GM04503 (cell line): Measurements from ENCODE around the gene FAM78A.
"Not testable (repeated sequence)": the region's sequence is repeated elsewhere in the genome, so short reads cannot be mapped to it uniquely, and the experiment has no call there.

Experiments
- DNase-seq: peaks from one replicate; pipeline ENCODE4 v3.0.0-alpha.2; 2012; ENCODE audit warnings: low read depth

FAM78A gene

DNA sequence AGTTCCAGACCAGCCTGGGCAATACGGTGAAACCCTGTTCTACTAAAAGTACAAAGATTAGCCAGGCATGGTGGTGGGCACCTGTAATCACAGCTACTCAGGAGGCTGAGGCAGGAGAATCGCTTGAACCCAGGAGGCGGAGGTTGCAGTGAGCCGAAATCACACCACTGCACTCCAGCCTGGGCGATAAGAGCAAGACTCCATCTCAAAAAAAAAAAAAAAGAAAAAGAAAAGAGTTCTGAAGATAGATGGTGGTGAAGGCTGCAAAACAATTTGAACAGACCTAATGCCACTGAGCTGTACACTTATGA is 13.3 kb downstream of the FAM78A start:
- DNase-seq = not testable (repeated sequence)

DNA sequence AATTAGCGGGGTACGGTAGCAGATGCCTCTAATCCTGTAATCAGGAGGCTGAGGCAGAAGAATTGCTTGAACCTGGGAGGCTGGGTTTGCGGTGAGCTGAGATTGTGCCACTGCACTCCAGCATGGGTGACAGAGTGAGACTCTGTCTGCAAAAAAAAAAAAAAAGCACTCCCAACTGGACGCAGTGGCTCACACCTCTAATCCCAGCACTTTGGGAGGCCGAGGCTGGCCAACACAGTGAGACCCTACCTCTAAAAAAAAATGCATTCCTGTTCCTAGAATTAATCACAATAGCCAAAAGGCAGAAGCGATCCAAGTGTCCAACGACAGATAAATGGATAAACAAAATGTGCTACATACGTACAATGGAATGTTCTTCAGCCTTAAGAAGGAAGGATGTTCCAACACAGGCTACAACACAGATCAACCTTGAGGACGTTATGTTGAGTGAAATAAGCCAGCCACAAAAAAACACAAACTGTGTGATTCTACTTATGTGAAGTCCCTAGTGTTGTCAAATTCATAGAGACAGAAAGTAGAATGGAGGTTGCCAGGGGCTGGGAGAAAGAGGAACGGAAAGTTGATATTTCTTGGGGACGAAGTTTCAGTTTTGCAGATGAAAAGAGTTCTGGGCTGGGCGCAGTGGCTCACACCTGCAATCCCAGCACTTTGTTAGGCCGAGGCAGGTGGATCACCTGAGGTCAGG is 13.8 kb downstream of the FAM78A start:
- no peak for DNase-seq

DNA sequence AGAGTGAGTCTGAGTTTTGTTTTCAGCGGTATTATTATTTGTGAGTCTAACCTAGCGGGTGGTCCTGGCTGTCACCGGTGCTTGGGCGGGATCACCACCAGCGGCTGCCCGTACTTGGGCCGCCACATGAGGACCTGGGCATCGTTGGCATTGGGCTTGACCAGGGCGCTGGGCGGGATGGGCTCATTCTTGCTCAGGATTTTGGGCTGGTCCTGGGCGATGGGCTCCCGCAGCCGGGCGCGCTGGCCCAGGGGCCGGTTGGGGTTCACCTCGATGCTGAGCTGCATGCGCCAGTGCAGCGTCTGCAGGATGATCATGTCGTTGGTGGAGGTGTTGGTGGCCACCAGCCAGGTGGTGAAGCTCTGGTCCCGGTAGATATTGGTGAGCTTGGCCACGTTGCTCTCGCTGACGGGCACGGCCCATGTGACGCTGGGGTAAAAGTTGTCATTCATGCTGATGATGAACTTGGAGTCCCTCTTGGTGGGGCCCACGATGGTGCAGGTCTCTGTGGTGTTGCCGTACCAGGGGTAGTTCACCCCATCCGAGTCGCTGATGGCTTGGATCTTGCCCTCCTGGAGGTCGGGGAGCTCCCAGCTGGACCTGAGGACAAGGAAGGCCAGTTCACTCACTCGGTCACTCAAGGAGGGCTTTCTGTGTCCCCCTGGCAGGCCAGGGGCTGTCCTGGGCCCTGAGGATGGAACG is 15.4 kb downstream of the FAM78A start:
- no peak for DNase-seq

DNA sequence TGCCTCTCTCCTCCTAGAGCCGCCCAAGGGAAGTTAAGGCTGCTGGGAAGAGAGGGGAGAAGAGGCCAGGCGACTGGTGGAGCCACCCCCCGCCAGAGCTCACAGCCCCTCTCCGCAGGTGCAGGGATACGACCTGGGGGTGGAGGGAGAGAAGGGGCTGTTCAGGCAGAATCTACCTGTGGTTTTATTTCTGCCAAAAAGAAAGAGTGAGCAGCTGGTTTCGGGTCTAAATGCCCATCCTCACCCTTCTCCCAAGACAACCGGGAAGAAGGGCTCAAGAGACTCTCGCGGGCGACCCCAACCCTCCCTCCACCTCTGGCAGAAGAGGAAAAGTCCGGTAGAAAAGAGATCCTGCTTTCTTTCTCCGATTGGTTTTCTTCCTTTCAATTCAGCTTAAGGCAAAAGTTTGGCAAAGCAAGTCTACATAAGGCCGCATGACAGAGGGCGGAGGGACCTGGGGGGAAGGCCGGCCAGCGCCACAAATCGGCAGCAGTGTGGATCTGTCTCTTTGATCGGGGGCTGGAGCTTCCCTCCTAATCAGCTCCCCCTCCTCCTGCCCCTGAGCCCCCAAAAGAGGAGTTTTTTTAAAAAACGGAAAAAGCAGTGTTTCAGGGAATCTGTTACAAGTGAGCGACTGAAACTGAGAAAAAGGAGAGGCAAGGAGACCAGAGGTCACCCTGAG is 16.3 kb downstream of the FAM78A start:
- DNase-seq = no peak

DNA sequence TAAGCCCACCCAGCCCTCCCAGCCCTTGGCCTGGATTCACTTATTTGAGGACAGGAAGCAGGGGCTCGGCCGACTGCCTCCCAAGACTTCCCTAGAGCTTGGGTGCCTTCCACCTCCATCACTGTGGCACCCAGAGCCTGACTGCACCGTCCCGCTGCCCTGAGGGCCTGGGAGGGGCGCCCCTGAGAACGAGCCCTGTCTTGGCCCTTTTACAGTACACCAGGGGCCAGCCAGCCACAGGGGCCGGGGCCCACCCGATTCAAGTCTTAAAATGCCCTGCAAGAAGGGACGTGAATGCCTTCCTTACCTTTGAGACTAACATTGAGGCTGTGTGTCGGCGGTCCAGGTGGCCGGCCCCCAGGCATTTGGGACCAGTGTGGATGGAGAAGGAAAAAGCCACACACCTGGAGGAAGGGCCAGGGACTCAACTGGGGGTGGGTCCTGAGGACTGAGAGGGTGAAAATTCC is 16.8 kb downstream of the FAM78A start:
- DNase-seq = no peak

DNA sequence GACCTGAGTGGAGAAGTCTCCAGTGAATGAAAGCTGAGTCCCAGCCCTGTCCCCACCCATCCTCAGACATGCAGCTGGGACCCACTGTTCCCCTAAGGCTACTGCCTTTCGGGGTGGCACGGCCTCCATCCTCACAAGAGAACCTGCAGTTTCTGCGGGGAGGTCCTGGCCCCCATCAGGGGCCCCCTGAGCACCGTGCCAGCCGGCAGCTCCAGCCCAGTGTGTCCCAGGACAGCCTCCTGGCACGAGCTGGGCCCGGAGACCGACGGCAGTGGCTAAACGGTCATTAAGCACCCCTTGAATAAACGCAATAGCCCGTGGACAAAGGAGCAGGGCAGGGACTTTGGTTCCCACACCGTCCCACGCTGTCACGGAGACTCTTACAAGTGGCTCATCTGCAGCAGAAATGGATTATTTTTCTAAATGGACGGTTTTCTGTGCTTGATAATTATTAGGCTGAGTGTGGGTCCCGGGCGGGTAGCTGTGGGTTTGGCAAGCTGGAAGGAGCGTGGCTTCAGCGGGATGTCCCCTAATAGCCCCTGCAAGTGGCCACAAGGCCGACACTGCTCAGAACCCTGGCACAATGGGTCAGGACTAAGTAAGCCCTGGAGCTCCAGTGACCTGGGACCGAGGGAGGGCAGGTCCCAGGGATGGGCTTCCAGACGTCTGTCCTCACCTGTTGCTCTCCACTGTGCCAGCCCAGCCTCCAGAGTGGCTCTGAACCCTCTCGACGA is 17.4 kb downstream of the FAM78A start:
- DNase-seq = no peak

DNA sequence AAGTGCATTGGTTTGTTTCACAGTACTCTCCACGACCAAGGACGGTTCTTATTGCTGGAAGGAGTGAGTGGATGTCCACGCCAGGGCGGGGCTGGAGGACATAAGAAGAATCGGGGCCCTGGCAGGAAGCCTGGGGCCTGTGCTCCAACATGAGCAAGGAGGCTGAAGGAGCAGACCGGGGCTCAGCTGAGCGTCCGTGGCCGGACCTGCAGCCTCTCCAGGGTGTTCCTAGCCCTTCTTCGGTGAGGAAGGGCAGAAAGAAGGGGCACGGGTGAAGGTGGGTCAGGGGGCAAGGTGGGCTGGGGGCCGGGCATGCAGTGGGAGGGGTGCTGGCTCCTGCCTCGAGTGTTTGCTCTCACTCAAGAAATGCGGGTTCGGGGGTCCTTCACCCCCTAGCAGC is 18.1 kb downstream of the FAM78A start:
- DNase-seq = no peak

DNA sequence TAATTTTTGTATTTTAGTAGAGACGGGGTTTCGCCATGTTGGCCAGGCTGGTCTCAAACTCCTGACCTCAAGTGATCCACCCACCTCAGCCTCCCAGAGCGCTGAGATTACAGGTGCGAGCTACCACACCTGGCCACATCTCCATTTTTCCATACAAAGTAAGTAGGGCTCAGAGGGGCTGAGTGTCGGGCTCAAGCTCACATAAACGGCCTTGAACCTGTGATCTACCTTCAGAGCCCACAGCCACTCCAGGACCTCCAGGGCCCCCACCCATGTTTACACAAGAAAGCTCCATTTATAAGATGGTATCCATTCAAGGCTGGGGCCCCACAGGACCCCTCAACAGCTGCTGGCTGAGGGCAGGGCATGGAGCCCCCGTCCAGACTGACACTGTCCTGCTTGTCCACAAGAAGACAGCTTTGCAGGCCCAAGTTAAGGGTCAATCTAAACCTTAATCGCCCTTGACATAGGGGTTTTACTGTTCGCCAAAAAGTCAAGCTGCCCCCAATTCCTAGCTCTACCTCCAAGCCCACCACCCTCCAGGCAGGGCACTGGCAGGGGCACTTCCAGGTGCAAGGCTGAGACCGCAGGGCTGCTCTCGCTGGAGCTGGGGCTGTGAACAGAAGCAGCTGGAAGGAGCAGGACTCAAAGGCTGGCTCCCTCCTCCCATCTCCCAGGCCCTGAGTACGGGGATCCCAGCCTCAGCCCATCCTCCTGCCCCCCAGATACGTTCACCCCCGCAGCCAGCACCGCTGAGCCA is 18.9 kb downstream of the FAM78A start:
- DNase-seq = no peak

DNA sequence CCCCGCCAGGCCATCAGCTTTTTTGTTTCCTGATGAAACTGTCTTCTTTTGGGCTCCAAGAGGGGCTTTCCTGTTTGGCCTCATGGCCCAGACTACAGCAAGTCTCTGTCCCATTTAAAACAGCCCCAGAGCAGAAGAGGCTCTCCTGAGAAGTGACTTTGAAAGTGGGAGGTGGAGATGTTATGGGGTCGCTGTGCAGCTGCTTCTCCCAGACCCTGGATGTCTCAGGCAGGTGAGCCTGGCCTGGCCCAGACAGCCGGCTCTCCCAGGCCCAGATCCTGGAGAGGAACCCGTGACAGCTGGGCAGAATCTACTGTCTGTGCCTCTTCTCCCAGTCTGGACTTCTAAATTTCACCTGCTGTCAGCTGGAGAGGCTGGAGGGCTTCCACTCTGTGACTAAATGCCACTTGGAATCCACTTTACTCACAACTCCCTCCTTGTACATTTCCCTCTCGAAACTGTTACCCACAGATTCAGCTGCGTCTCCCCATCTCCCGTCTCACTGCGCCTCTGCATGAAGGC is 20.6 kb downstream of the FAM78A start:
- DNase-seq = no peak

DNA sequence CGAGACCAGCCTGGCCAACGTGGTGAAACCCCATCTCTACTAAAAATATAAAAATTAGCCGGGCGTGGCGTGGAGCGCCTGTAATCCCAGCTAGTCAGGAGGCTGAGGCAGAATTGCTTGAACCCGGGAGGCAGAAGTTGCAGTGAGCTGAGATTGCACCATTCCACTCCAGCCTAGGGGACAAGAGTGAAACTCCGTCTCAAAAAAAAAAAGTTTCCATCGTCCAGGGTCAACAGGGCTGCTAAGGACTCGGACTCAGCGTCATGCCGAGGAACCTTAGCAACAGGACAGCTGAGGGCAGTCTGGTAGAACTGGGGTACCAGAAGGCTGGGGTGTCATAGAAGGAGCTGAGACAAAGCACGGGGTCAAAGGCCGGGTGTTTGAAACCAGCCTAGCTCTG is 21.7 kb downstream of the FAM78A start:
- no peak for DNase-seq

DNA sequence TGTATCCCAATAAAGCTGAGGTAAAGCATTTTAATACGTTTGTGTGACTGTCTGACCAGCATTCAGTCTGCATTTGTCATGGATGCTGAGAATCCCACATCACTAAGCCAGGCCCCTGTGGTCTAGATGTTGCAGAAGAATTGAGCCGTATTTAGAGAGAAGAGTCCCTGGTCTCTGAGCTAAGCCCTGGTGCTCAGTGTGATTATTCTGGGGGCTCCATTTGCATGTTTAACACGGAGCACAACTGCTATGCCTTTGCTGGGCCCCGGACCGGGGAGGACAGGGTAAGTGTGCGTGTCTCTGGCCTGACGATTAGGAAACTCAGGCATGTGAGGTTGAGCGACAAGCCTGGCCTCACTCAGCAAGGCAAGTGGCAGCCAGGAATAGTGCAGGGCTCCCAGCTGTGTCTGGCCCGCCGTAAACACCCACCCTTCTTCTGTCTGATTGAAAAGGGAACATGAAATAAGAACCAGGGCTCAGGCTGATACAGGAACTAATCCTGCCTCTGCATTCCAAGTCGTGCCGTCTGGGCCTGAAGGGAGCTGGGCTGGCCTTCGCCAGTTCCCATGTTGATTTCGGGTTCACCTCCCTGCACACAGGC is 22.3 kb downstream of the FAM78A start:
- DNase-seq = peak; percentile 24

DNA sequence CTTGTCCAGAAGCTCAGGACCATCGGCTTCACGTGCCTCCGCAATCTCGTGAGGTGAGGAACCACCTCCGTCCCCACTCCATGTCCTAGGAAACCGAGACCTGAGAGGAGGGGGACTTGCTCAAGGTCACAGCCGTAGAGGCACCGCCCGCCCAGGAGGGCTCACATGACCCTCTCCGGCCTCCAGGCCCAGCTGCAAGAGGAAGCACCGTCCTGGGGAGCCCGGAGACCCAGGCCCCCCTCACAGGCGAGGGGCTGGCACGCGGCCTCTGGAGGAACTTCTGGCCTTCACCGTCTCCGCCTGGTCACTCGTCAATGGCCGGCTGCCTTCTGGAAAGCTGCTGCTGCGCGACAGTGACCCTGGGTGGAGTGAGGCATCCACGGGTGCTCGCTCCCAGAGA is 24.2 kb downstream of the FAM78A start:
- no peak for DNase-seq

DNA sequence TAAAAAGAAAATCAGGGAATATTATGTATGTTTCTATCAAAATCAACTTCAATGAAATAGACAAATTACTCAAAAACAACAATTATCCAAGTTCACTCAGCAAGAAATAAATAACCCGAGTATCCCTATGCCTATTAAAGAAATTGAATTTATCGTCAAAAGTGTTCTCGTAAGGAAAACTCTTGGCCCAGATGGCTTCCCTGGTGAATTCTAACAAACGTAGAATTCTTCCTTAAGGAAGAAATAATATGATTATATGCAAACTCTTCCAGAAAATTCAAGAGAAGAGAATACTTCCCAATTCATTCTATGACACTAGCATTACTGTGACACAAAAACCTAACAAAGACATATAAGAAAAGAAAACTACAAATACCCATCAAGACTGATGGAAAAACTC is 29.7 kb downstream of the FAM78A start:
- no peak for DNase-seq

DNA sequence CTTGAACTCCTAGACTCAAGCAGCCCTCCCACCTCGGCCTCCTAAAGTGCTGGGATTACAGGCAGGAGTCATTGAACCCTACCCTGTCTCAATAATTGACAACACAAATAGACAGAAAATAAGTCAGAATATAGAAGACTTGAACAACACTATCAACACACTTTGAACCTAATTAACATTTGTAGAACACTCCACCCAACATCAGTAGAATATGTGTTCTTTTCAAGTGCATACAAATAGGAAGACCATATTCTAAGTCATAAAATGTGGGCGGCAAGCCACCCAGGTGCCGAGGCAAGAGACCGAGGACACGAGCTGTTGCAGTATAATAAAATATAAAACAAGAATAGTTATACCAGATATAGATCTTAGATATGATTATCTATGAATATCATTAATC is 32.0 kb downstream of the FAM78A start:
- DNase-seq = not testable (repeated sequence)

DNA sequence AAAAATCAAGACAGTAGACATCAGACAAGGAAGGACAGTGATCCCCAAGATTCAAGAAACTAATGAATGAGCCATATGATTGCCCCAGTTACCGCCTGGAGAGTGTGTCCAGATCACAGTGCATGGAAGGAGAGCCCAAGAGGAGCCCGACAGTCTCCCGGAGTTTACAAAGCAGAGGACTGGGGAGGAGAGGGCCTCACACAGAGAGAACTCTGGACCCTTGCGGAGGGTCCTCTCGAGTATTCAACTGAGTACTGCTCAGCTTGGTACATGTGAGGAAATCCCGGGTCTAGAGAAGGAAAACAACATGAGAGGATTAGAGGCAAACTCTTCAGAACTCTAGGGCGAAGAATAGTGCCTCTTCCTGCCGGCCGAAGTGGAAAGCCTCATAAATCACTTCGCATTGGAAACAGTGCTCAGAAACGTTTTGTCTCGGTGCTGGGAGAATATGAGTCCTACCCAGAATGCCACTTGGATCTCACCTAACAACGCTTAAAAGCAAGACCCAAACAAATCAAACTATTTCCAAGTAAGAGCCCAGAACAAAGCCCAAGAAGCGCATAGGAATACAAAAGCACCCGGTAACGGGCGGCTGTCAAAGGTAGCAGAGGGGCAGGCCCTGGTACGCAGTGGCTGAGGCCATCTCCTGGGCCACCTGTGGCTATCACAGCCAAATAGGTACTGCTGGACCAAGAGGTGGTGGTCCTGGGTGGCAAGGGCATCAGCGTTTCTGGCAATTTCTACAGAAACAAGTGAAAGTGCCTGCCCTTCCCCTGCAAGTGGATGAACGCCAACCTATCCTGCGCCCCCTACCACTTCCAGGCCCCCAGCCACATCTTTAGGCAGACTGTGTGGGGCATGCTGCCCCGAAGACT is 36.0 kb downstream of the FAM78A start:
- no peak for DNase-seq

DNA sequence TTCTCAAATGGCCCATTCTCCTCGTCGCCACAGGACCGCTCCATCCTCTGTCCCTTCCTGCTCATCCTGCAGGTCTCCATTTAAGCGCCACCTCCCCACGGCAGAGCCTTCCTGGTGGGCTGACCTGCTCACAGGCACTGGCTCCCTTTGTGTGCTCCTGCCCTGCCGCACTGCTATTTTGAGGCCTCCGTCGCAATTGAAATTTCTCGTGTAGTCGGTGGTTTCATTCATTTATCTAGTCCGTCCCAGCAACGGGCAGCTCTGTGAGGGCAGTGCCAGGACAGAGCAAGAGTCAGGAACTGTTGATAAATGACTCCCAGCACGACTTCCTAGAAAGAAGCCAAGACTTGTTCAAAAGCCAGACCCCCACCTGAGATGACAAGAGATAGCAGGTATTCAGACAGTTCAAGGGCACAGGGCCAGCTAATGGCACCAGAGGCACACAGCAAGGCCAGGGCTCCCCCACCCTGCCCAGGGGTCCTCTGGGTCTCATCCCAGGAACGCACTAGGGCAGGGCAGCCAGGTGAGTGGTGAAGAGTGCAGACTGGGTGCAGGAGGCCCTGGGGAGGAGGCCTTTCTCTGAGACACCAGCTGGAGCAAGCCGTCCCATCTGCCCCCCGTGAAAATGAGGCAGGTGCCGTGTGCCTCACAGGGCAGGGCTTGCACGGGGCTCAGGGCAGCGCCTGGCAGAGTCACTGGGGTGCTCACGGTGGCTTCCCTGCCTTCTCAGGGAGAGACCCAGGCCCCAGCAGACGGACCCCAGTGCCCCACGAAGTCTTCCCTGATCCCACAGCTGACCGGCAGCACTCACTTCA is 36.9 kb downstream of the FAM78A start:
- DNase-seq = no peak

DNA sequence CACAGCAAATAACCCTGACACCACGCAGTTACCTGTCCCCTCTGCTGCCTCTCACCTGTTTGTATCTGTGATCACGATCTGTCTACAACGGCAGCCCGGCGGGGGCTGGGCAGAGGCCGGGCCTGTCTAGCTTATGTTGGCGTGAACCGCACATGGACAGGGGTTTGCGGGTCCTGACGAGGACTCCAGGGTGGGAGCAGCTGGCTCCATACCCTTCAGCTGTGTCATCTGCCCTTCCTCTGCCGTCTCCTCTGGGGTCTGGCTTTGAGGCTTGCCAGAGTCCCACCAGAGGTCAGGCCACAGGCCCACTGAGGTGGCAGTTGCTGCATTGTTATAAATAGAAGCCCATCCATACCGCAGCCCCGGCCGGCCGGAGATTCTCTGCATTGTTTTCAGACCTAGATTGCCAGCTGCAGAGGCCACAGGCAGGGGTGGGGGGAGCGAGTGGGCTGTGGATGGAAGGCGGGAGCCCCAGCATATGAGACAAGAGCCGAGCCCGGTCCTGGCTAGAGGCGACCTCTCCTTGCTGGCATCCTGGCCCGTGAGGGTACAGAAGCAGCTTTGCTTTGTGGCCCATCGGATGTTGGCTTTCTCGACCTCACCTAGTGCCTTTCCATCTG is 37.8 kb downstream of the FAM78A start:
- no peak for DNase-seq

DNA sequence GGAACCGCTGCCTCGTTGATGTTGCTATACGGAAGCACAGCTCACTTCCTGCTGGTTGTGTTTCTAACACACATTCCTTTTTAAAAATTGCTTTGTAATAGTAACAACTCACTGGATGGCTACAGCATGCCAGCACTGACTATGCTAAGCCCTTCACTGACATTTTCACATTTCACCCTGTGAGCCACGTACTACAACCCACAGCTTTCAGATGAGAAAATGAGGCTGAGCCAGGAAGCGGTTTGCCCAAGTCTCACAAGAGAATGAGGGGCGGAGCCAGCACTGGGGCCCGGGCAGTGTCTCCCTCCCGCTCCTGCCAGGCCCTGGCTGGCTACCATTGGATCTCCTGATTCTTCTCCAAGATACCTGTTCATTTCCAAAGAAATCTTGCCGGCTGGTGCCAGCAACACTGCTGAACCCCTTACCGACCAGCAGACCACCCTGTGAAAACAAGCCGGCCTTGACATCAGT is 38.3 kb downstream of the FAM78A start:
- peak; percentile 59 for DNase-seq

DNA sequence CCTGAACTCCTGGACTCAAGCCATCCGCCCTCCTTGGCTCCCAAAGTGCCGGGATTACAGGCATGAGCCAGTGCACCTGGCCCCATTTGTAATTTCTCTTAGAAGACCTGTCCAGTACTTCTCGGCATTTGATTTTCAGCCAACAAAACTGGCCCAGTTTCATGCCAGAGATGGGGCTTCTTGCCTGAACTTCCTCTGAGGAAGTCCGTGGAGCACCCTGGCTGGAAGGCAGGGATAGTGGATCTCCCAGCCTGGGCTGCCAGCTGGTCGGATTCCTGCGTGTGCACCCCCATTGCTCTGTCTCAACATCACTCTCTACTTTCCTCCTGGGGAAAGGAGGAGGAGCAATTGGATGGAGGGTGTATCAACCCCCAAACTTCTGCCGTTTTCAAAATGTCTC is 39.0 kb downstream of the FAM78A start:
- no peak for DNase-seq
